Panc1 (cell line): Measurements from ENCODE around the gene FAT1. TPM values are rescaled to one million over a fixed set of nuclear protein-coding genes. Genes with fewer than 3 reads are reported as not detected.

Experiments used
- ATAC-seq: fragments of 200-7000 bp; cut with Tn5 transposase; 2 replicates; pipeline ENCODE4 v1.9.1; 2020; ENCODE audit warnings: mild to moderate bottlenecking, moderate library complexity
- BruUV-seq: library from RNA; stranded (reverse); fragments of 400-500 nt; replicated peaks from 2 replicates; lab custom pipeline; 2021; lab: Mats Ljungman, UMichigan
- CTCF ChIA-PET: fragments of 300-600 bp; sonication (Branson Sonifier 250); formaldehyde crosslinking; loops from one replicate; lab custom pipeline; 2022; ENCODE audit warnings: antibody characterized with exemption; lab: Charles Lee
- POLR2A ChIA-PET: fragments of 300-600 bp; sonication (Branson Sonifier 250); formaldehyde crosslinking; loops from one replicate; lab custom pipeline; 2022; ENCODE audit warnings: antibody characterized with exemption; lab: Charles Lee
- DNase-seq: peaks from one replicate; pipeline ENCODE4 v3.0.0-alpha.2; 2010; ENCODE audit warnings: low read depth, low spot score
- H3K27ac ChIP-seq: 2 replicates; pipeline ENCODE4 v1.5.1; 2011; ENCODE audit warnings: mild to moderate bottlenecking, low read length, inconsistent platforms
- H3K27me3 ChIP-seq: fragments of 200-500 bp; sonication (Bioruptor generic); 2 replicates; pipeline ENCODE4 v1.6.0; 2014; ENCODE audit warnings: low read length, inconsistent platforms; ENCODE audit not compliant: control insufficient read depth, insufficient read depth
- H3K36me3 ChIP-seq: fragments of 200-500 bp; sonication (Bioruptor generic); 2 replicates; pipeline ENCODE4 v1.5.1; 2014; ENCODE audit warnings: inconsistent platforms, mild to moderate bottlenecking, low read length, moderate library complexity; ENCODE audit not compliant: control insufficient read depth, insufficient read depth
- H3K4me1 ChIP-seq: 2 replicates; pipeline ENCODE4 v1.5.1; 2011; ENCODE audit warnings: inconsistent platforms, mild to moderate bottlenecking, low read length, moderate library complexity; ENCODE audit not compliant: control insufficient read depth, insufficient read depth
- H3K4me3 ChIP-seq, 2 experiments: 2 replicates each; pipeline ENCODE4 v1.5.1; 2011 to 2012; ENCODE audit warnings: low read depth in 2 of 2, low read length in 2 of 2, mild to moderate bottlenecking in 2 of 2, inconsistent platforms in 1 of 2, moderate library complexity in 1 of 2
- H3K9me3 ChIP-seq: fragments of 200-500 bp; sonication (Bioruptor generic); 2 replicates; pipeline ENCODE4 v1.5.1; 2014; ENCODE audit warnings: low read depth, mild to moderate bottlenecking, inconsistent platforms, low read length, moderate library complexity; ENCODE audit not compliant: control insufficient read depth, insufficient read depth
- CTCF ChIP-seq: fragments of 450-650 bp; IDR thresholded peaks from 2 replicates; pipeline ENCODE4 v1.5.1; 2017; ENCODE audit warnings: mild to moderate bottlenecking
- POLR2AphosphoS5 ChIP-seq: IDR thresholded peaks from 2 replicates; pipeline ENCODE4 v1.6.1; 2012; ENCODE audit warnings: mild to moderate bottlenecking, low read depth, low read length, moderate library complexity
- REST ChIP-seq, 2 experiments: IDR thresholded peaks; 2 replicates each; pipeline ENCODE4 v1.6.1; 2011 to 2012; ENCODE audit warnings: low read depth in 2 of 2, control low read depth in 1 of 2, low read length in 1 of 2, mild to moderate bottlenecking in 1 of 2, moderate library complexity in 1 of 2; ENCODE audit not compliant: insufficient read depth in 1 of 2
- SIN3A ChIP-seq: IDR thresholded peaks from 2 replicates; pipeline ENCODE4 v1.6.1; 2012; ENCODE audit warnings: low read depth, mild to moderate bottlenecking, low read length, moderate library complexity, borderline replicate concordance; ENCODE audit not compliant: insufficient read depth
- TCF7L2 ChIP-seq: IDR thresholded peaks from 2 replicates; pipeline ENCODE4 v1.6.1; 2011; ENCODE audit warnings: mild to moderate bottlenecking, low read depth, low read length, inconsistent platforms
- in situ Hi-C: cut with HindIII; loops from 2 replicates; pipeline ENCODE4 v1.10.0; 2016; ENCODE audit warnings: low sequenced_read_pairs, low pct_unique_long_range_greater_than_20kb
- intact Hi-C: fragments of 100-400 bp; cut with micrococcal nuclease; formaldehyde crosslinking; loops from one replicate; pipeline ENCODE4 v1.10.0; 2022; ENCODE audit not compliant: unreplicated experiment
- total RNA-seq: library from RNA; stranded (reverse); gene quantifications from one replicate; pipeline ENCODE4 v1.2.1, GENCODE V29; 2021; ENCODE audit not compliant: unreplicated experiment

Gene FAT1
- total RNA-seq, 1 experiment from 2014 or later, result 288 TPM

- Histone ChIP-seq H3K4me3 (no peak overlapping the region), H3K27me3 (no peaks in the 10 kb centered on the region), H3K4me1 (no peaks in the 10 kb centered on the region), H3K36me3 (no peaks in the 10 kb centered on the region), H3K27ac (no peak overlapping the region), H3K9me3 (no peaks in the 10 kb centered on the region)
- BruUV-seq, result no TSS peak
- intact Hi-C loops, result no loop called here
- no peak for DNase-seq
- in situ Hi-C loops, result no loop called here
- TF ChIP-seq POLR2AphosphoS5, result no peak
- no peak for TF ChIP-seq REST (IDR thresholded peaks at IDR 0.05; ENCODE audit: insufficient read depth in 1 of 2, low read depth in 2 of 2, low read length in 1 of 2)
- no peak for TF ChIP-seq TCF7L2
- no peak for TF ChIP-seq CTCF
- POLR2A ChIA-PET, result no interaction called here
- CTCF ChIA-PET, result no interaction called here
- no peak for ATAC-seq
These were observed 17.2 kb upstream of the FAT1 start for GRCh38 chr4:186740822-186741221.

- TF ChIP-seq REST (IDR thresholded peaks at IDR 0.05; ENCODE audit: insufficient read depth in 1 of 2, low read depth in 2 of 2, low read length in 1 of 2) (no peak), CTCF (no peak), POLR2AphosphoS5 (no peak), TCF7L2 (no peak), SIN3A (no peak)
- CTCF ChIA-PET, result no interaction called here
- 0 out of 2 replicates have a peak, but pooled peaks cover under 1% of the 10 kb centered on the region for H3K4me1 ChIP-seq
- no peak overlapping the region for H3K4me3 ChIP-seq
- H3K27ac ChIP-seq, result no peak overlapping the region
- in situ Hi-C loops, result no loop called here
- no peaks in the 10 kb centered on the region for H3K36me3 ChIP-seq
- no peaks in the 10 kb centered on the region for H3K9me3 ChIP-seq
- intact Hi-C loops, result no loop called here
- no peaks in the 10 kb centered on the region for H3K27me3 ChIP-seq
- no peak for ATAC-seq
- POLR2A ChIA-PET, result no interaction called here
- BruUV-seq, result no TSS peak
- no peak for DNase-seq
These were observed 16.3 kb upstream of the FAT1 start for GRCh38 chr4:186739802-186740434.
